ENCODE data around the gene THADA. TPM values are rescaled to one million over a fixed set of nuclear protein-coding genes. Genes with fewer than 3 reads are reported as not detected.

THADA gene
- total RNA-seq, 2 donors from 2014 or later, result 14.5 to 16.1 TPM

DNA sequence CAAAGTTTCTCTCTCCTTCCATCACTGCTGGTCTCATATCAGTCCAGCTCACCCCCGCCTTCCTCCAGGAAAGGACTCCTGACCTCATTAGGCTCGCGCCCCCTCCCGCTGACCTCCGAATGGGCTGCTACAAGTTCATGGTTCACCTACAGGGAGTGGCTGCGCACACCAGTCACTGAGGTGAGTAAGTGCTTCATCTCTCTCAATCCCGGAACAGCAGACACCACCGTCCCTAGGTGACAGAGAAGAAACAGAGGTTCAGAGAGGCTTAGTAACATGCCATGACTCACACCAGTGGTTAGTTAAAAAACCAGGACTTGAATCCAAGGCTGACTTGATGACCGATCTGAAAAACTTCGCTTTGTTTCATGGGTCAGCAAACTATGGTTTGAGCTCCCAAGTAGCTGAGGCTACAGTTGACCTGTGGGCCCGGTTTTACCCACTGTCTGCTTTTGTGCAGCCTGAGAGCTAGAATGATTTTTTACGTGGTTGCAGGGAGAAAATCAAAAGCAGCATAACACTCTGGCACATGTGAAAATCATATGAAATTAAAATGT, 411.4 kb downstream of the THADA start:
- H3K4me3 ChIP-seq, result no peak overlapping the region
- TF ChIP-seq, protein P1, sequence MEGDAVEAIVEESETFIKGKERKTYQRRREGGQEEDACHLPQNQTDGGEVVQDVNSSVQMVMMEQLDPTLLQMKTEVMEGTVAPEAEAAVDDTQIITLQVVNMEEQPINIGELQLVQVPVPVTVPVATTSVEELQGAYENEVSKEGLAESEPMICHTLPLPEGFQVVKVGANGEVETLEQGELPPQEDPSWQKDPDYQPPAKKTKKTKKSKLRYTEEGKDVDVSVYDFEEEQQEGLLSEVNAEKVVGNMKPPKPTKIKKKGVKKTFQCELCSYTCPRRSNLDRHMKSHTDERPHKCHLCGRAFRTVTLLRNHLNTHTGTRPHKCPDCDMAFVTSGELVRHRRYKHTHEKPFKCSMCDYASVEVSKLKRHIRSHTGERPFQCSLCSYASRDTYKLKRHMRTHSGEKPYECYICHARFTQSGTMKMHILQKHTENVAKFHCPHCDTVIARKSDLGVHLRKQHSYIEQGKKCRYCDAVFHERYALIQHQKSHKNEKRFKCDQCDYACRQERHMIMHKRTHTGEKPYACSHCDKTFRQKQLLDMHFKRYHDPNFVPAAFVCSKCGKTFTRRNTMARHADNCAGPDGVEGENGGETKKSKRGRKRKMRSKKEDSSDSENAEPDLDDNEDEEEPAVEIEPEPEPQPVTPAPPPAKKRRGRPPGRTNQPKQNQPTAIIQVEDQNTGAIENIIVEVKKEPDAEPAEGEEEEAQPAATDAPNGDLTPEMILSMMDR (IDR thresholded peaks at IDR 0.05), result no peak

DNA sequence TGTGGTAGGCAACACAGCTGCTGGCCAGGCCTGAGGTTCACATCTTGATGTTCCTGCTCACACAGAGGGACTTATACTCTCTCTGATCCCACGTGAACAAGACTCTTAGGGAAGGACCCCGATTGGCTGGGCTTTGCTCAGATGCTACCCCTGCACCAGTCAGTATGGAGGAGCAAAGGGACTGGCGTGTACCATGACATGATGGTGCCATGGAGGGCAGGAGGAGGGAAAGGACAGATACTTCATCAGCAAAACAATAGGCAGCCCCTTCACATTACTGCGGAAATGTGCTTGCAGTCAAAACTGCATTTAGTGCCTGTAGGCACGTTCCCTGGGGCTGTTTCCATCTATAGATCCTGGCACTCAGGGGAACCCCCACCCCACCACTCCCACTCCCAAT, 412.1 kb downstream of the THADA start:
- H3K27me3 ChIP-seq, result no peaks in the 10 kb centered on the region
- no peak overlapping the region for H3K4me3 ChIP-seq
- peaks cover 0 to 13% of the 10 kb centered on the region in 2 donors for H3K4me1 ChIP-seq
- no peaks in the 10 kb centered on the region for H3K36me3 ChIP-seq
- H3K27ac ChIP-seq, result no peak overlapping the region
- TF ChIP-seq, protein P1 (IDR thresholded peaks at IDR 0.05), result no peak
- no peak for DNase-seq (ENCODE audit: low spot score)
- H3K9me3 ChIP-seq, result no peaks in the 10 kb centered on the region

More for the DNA sequence above, 411.4 kb downstream of the THADA start:
- H3K36me3 ChIP-seq, result no peaks in the 10 kb centered on the region
- H3K27me3 ChIP-seq, result no peaks in the 10 kb centered on the region
- H3K4me1 ChIP-seq, result peaks cover 0 to 6% of the 10 kb centered on the region in 2 donors
- no peak overlapping the region for H3K27ac ChIP-seq
- DNase-seq (ENCODE audit: low spot score), result no peak
- H3K9me3 ChIP-seq, result no peaks in the 10 kb centered on the region

- TF ChIP-seq, protein P1 (IDR thresholded peaks at IDR 0.05), result no peak
- no peaks in the 10 kb centered on the region for H3K27me3 ChIP-seq
- no peak for DNase-seq (ENCODE audit: low spot score)
- H3K36me3 ChIP-seq, result no peaks in the 10 kb centered on the region
- no peak overlapping the region for H3K4me3 ChIP-seq
- H3K9me3 ChIP-seq, result peaks cover 0 to 6% of the 10 kb centered on the region in 2 donors
- peaks cover 0 to 18% of the 10 kb centered on the region in 2 donors for H3K4me1 ChIP-seq
- no peak overlapping the region for H3K27ac ChIP-seq
These were observed 414.9 kb downstream of the THADA start for GRCh38 chr2:43180897-43181296.

Other genes with a start within 250 kb of the THADA start
- gene PLEKHH2, start 41.2 kb upstream of the THADA start, total RNA-seq, result 1 to 10 TPM; 4.7 to 4.8 TPM
- 1 to 10 TPM in 1 of 2 donors, under 1 TPM in 1; 0.98 to 2.1 TPM for gene C1GALT1C1L, start 80.4 kb upstream of the THADA start, total RNA-seq
- 10 to 100 TPM; 10.9 to 16.4 TPM for gene DYNC2LI1, start 178.0 kb upstream of the THADA start, total RNA-seq
- not detected for gene ABCG5, start 242.8 kb upstream of the THADA start, total RNA-seq
- gene ABCG8, start 242.9 kb upstream of the THADA start, total RNA-seq, result not detected

All from right atrium auricular region (tissue), 2 donors.